ENCODE data around the gene GPBAR1. TPM values are rescaled to one million over a fixed set of nuclear protein-coding genes. Genes with fewer than 3 reads are reported as not detected.

GPBAR1 gene
- total RNA-seq, 1 experiment from 2014 or later = 0.20 TPM

- POLR2A ChIA-PET = no interaction called here
- H3K27me3 Mint-ChIP-seq (ENCODE audit: low read depth) = peaks cover 3% of the 10 kb centered on the region
- H3K27ac Mint-ChIP-seq = no peak overlapping the region
- TF ChIP-seq SMAD3 (CRISPR knock-in tag; IDR thresholded peaks at IDR 0.05; ENCODE audit: borderline replicate concordance) = no peak
- TF ChIP-seq OVOL2 (CRISPR knock-in tag; IDR thresholded peaks at IDR 0.05; ENCODE audit: borderline replicate concordance) = no peak
- TF ChIP-seq GTF2I (CRISPR knock-in tag; conservative IDR thresholded peaks at IDR 0.05) = no peak
- no peak for TF ChIP-seq SP1 (CRISPR knock-in tag; conservative IDR thresholded peaks at IDR 0.05)
- no peak for TF ChIP-seq NR1H2 (CRISPR knock-in tag; IDR thresholded peaks at IDR 0.05)
- TF ChIP-seq ZNF138 (CRISPR knock-in tag; conservative IDR thresholded peaks at IDR 0.05) = no peak
- no peak for TF ChIP-seq MLX (CRISPR knock-in tag; IDR thresholded peaks at IDR 0.05)
- no peak for TF ChIP-seq ZNF532 (CRISPR knock-in tag; IDR thresholded peaks at IDR 0.05; ENCODE audit: borderline replicate concordance)
- no peak for TF ChIP-seq JAZF1 (CRISPR knock-in tag; IDR thresholded peaks at IDR 0.05)
- TF ChIP-seq, protein P1, sequence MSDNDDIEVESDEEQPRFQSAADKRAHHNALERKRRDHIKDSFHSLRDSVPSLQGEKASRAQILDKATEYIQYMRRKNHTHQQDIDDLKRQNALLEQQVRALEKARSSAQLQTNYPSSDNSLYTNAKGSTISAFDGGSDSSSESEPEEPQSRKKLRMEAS (CRISPR knock-in tag; IDR thresholded peaks at IDR 0.05) = no peak
- TF ChIP-seq, protein P2, sequence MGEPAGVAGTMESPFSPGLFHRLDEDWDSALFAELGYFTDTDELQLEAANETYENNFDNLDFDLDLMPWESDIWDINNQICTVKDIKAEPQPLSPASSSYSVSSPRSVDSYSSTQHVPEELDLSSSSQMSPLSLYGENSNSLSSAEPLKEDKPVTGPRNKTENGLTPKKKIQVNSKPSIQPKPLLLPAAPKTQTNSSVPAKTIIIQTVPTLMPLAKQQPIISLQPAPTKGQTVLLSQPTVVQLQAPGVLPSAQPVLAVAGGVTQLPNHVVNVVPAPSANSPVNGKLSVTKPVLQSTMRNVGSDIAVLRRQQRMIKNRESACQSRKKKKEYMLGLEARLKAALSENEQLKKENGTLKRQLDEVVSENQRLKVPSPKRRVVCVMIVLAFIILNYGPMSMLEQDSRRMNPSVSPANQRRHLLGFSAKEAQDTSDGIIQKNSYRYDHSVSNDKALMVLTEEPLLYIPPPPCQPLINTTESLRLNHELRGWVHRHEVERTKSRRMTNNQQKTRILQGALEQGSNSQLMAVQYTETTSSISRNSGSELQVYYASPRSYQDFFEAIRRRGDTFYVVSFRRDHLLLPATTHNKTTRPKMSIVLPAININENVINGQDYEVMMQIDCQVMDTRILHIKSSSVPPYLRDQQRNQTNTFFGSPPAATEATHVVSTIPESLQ (CRISPR knock-in tag; IDR thresholded peaks at IDR 0.05) = no peak
- no peak for TF ChIP-seq TEAD4 (CRISPR knock-in tag; IDR thresholded peaks at IDR 0.05)
- TF ChIP-seq ZNF396 (CRISPR knock-in tag; IDR thresholded peaks at IDR 0.05; ENCODE audit: borderline replicate concordance) = no peak
- TF ChIP-seq SMAD4 (CRISPR knock-in tag; IDR thresholded peaks at IDR 0.05) = no peak
- TF ChIP-seq, protein P3, sequence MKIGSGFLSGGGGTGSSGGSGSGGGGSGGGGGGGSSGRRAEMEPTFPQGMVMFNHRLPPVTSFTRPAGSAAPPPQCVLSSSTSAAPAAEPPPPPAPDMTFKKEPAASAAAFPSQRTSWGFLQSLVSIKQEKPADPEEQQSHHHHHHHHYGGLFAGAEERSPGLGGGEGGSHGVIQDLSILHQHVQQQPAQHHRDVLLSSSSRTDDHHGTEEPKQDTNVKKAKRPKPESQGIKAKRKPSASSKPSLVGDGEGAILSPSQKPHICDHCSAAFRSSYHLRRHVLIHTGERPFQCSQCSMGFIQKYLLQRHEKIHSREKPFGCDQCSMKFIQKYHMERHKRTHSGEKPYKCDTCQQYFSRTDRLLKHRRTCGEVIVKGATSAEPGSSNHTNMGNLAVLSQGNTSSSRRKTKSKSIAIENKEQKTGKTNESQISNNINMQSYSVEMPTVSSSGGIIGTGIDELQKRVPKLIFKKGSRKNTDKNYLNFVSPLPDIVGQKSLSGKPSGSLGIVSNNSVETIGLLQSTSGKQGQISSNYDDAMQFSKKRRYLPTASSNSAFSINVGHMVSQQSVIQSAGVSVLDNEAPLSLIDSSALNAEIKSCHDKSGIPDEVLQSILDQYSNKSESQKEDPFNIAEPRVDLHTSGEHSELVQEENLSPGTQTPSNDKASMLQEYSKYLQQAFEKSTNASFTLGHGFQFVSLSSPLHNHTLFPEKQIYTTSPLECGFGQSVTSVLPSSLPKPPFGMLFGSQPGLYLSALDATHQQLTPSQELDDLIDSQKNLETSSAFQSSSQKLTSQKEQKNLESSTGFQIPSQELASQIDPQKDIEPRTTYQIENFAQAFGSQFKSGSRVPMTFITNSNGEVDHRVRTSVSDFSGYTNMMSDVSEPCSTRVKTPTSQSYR (CRISPR knock-in tag; IDR thresholded peaks at IDR 0.05) = no peak
- no peak for TF ChIP-seq JUN (CRISPR knock-in tag; IDR thresholded peaks at IDR 0.05)
- no peak for TF ChIP-seq RELA (CRISPR knock-in tag; IDR thresholded peaks at IDR 0.05; ENCODE audit: borderline replicate concordance)
- CTCF ChIA-PET = no interaction called here
- DNase-seq (ENCODE audit: low spot score) = no peak
- ATAC-seq = no peak
- no peaks in the 10 kb centered on the region for H3K9me3 Mint-ChIP-seq
- no peaks in the 10 kb centered on the region for H3K36me3 Mint-ChIP-seq
- H3K4me3 Mint-ChIP-seq = no peak overlapping the region
- H3K4me1 Mint-ChIP-seq = peaks cover 5% of the 10 kb centered on the region
Measured at GRCh38 chr2:218313356-218313755, 52.5 kb downstream of the GPBAR1 start.

Small RNA genes within 50 kb of the gene (microRNA-seq; reads per million reads assigned to microRNA genes)
- gene MIR6513 (ENCODE audit: borderline number of aligned reads) = not detected

Other genes with a start within 250 kb of the GPBAR1 start
- 0.31 to 0.64 TPM (median 0.57 TPM) in 3 replicates for gene RUFY4, start 191.8 kb upstream of the GPBAR1 start, total RNA-seq (2021)
- gene CXCR2, start 135.0 kb upstream of the GPBAR1 start, total RNA-seq (2021) = 0.34 to 0.96 TPM (median 0.87 TPM) in 3 replicates
- gene CXCR1, start 94.1 kb upstream of the GPBAR1 start, total RNA-seq (2021) = not detected in 3 replicates
- gene ARPC2, start 43.8 kb upstream of the GPBAR1 start, total RNA-seq (2021) = 169 to 184 TPM (median 173 TPM) in 3 replicates
- 113 to 125 TPM (median 115 TPM) in 3 replicates for gene AAMP, start 9.1 kb downstream of the GPBAR1 start, total RNA-seq (2021)
- gene PNKD, start 9.5 kb downstream of the GPBAR1 start, total RNA-seq (2021) = 45.0 to 49.8 TPM (median 45.8 TPM) in 3 replicates
- 23.5 to 30.1 TPM (median 26.5 TPM) in 3 replicates for gene TMBIM1, start 31.5 kb downstream of the GPBAR1 start, total RNA-seq (2021)
- 0.25 to 0.26 TPM in 2 of 3 replicates, not detected in the other for gene CATIP, start 95.8 kb downstream of the GPBAR1 start, total RNA-seq (2021)
- 0.25 to 0.55 TPM (median 0.31 TPM) in 3 replicates for gene SLC11A1, start 121.3 kb downstream of the GPBAR1 start, total RNA-seq (2021)
- 25.4 to 27.9 TPM (median 27.4 TPM) in 3 replicates for gene CTDSP1, start 138.9 kb downstream of the GPBAR1 start, total RNA-seq (2021)
- 2.9 to 3.8 TPM (median 3.0 TPM) in 3 replicates for gene VIL1, start 158.1 kb downstream of the GPBAR1 start, total RNA-seq (2021)